Measurements from ENCODE around the gene SENP7.

GRCh38 chr3:101418851-101419250 lies 94.2 kb downstream of the SENP7 start:
- TF ChIP-seq, protein P1, sequence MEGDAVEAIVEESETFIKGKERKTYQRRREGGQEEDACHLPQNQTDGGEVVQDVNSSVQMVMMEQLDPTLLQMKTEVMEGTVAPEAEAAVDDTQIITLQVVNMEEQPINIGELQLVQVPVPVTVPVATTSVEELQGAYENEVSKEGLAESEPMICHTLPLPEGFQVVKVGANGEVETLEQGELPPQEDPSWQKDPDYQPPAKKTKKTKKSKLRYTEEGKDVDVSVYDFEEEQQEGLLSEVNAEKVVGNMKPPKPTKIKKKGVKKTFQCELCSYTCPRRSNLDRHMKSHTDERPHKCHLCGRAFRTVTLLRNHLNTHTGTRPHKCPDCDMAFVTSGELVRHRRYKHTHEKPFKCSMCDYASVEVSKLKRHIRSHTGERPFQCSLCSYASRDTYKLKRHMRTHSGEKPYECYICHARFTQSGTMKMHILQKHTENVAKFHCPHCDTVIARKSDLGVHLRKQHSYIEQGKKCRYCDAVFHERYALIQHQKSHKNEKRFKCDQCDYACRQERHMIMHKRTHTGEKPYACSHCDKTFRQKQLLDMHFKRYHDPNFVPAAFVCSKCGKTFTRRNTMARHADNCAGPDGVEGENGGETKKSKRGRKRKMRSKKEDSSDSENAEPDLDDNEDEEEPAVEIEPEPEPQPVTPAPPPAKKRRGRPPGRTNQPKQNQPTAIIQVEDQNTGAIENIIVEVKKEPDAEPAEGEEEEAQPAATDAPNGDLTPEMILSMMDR (IDR thresholded peaks at IDR 0.05) = no peak
- TF ChIP-seq POLR2A (IDR thresholded peaks at IDR 0.05) = no peak
